A549 (cell line): ENCODE measurements around the gene NLRP1. TPM values are rescaled to one million over a fixed set of nuclear protein-coding genes. Genes with fewer than 3 reads are reported as not detected.

Experiments
- ATAC-seq, 2 experiments: fragments of 200-7000 bp in 1 of 2; fragments of >200 bp in 1 of 2; cut with Nextera tagmentation in 1 of 2; cut with Tn5 transposase in 1 of 2; 3 replicates each; pipeline versions ENCODE4 v1.8.0 to v1.9.1; 2018 to 2020; ENCODE audit warnings: mild to moderate bottlenecking in 1 of 2, moderate library complexity in 1 of 2
- CTCF ChIA-PET: fragments of 300-600 bp; sonication (Branson Sonifier 250); formaldehyde crosslinking; extraction: SDS; loops from one replicate; lab custom pipeline; 2021; ENCODE audit warnings: antibody characterized with exemption, inconsistent platforms; lab: Yijun Ruan, JAX
- POLR2A ChIA-PET: fragments of 350-600 bp; formaldehyde crosslinking; extraction: SDS; loops from one replicate; lab custom pipeline; 2021; ENCODE audit warnings: antibody characterized with exemption, inconsistent platforms; lab: Yijun Ruan, JAX
- DNase-seq, 2 experiments: peaks; one replicate each; pipeline versions ENCODE4 v3.0.0 to v3.0.0-alpha.2; 2011 to 2016; ENCODE audit warnings: low read depth in 1 of 2, low spot score in 1 of 2
- FAIRE-seq: peaks from 2 replicates; lab custom pipeline; 2011; peaks lifted over from hg19 to GRCh38; lab: Jason Lieb, UNC
- H3K27ac ChIP-seq, 2 experiments: fragments of >200 bp; sonication (Bioruptor Twin); formaldehyde crosslinking; 3 replicates each; pipeline ENCODE4 v1.5.1; 2016 to 2017
- H3K4me1 ChIP-seq: fragments of >200 bp; sonication (Bioruptor Twin); formaldehyde crosslinking; 3 replicates; pipeline ENCODE4 v1.6.1; 2016
- H3K4me2 ChIP-seq: fragments of >200 bp; sonication (Bioruptor Twin); formaldehyde crosslinking; 3 replicates; pipeline ENCODE4 v1.6.1; 2016
- H3K4me3 ChIP-seq: fragments of >200 bp; sonication (Bioruptor Twin); formaldehyde crosslinking; 3 replicates; pipeline ENCODE4 v1.5.1; 2016
- H3K9me3 ChIP-seq: fragments of >200 bp; sonication (Bioruptor Twin); formaldehyde crosslinking; 3 replicates; pipeline ENCODE4 v1.6.1; 2016
- ATOH8 ChIP-seq: fragments of 250-450 bp; sonication (Bioruptor Pico); IDR thresholded peaks from 2 replicates; pipeline ENCODE4 v1.5.0; 2020; ENCODE audit warnings: low read depth, mild to moderate bottlenecking, moderate library complexity
- BHLHE40 ChIP-seq: IDR thresholded peaks from 2 replicates; pipeline ENCODE4 v1.6.1; 2012; ENCODE audit warnings: low read depth, low read length, inconsistent platforms
- CBX2 ChIP-seq: fragments of 200-600 bp; sonication (generic); IDR thresholded peaks from 2 replicates; pipeline ENCODE4 v1.6.1; 2016; ENCODE audit warnings: low read depth, mild to moderate bottlenecking, borderline replicate concordance
- CBX8 ChIP-seq: fragments of 200-600 bp; sonication (generic); IDR thresholded peaks from 2 replicates; pipeline ENCODE4 v1.6.1; 2016
- CHD4 ChIP-seq: fragments of 200-600 bp; sonication (generic); IDR thresholded peaks from 2 replicates; pipeline ENCODE4 v1.6.1; 2016; ENCODE audit warnings: antibody characterized with exemption, mild to moderate bottlenecking, borderline replicate concordance
- EHMT2 ChIP-seq: fragments of 200-600 bp; sonication (generic); IDR thresholded peaks from 2 replicates; pipeline ENCODE4 v1.6.1; 2016; ENCODE audit warnings: antibody characterized with exemption, low read depth, mild to moderate bottlenecking, moderate library complexity
- EP300 ChIP-seq, 2 experiments: fragments of >200 bp; sonication (Bioruptor Twin); formaldehyde crosslinking; IDR thresholded peaks; 2 replicates in 1 of 2; 3 replicates in 1 of 2; pipeline ENCODE4 v1.6.1; 2016 to 2017
- ESRRA ChIP-seq: fragments of 150-350 bp; IDR thresholded peaks from 2 replicates; pipeline ENCODE4 v1.6.1; 2014; ENCODE audit warnings: mild to moderate bottlenecking, low read length, borderline replicate concordance
- FOSB ChIP-seq: fragments of 250-450 bp; sonication (Bioruptor Pico); IDR thresholded peaks from 2 replicates; pipeline ENCODE4 v1.5.0; 2020; ENCODE audit warnings: mild to moderate bottlenecking, moderate library complexity
- FOSL2 ChIP-seq, 2 experiments: fragments of 450-650 bp in 1 of 2; fragments of >200 bp in 1 of 2; sonication (Bioruptor Twin) in 1 of 2; formaldehyde crosslinking; IDR thresholded peaks; 2 replicates each; pipeline versions ENCODE4 v1.5.0 to v1.6.1; 2016 to 2020; ENCODE audit warnings: mild to moderate bottlenecking in 1 of 2, moderate library complexity in 1 of 2
- FOXS1 ChIP-seq: fragments of 250-450 bp; sonication (Bioruptor Pico); IDR thresholded peaks from 2 replicates; pipeline ENCODE4 v1.5.0; 2020; ENCODE audit warnings: mild to moderate bottlenecking, moderate library complexity
- GATA3 ChIP-seq: IDR thresholded peaks from 2 replicates; pipeline ENCODE4 v1.6.1; 2012; ENCODE audit warnings: borderline replicate concordance
- HMGXB4 ChIP-seq: fragments of 250-450 bp; sonication (Bioruptor Pico); IDR thresholded peaks from 2 replicates; pipeline ENCODE4 v1.5.0; 2021; ENCODE audit warnings: mild to moderate bottlenecking, moderate library complexity, borderline replicate concordance
- HOXA7 ChIP-seq: fragments of 250-450 bp; sonication (Bioruptor Pico); IDR thresholded peaks from 2 replicates; pipeline ENCODE4 v1.5.0; 2020; ENCODE audit warnings: mild to moderate bottlenecking, moderate library complexity
- HOXB13 ChIP-seq: fragments of 250-450 bp; sonication (Bioruptor Pico); IDR thresholded peaks from 2 replicates; pipeline ENCODE4 v1.5.0; 2020; ENCODE audit warnings: low read depth, mild to moderate bottlenecking, moderate library complexity
- JUN ChIP-seq, 2 experiments: fragments of >200 bp; sonication (Bioruptor Twin); formaldehyde crosslinking; IDR thresholded peaks; 2 replicates in 1 of 2; 3 replicates in 1 of 2; pipeline ENCODE4 v1.6.1; 2016 to 2017
- KDM1A ChIP-seq: fragments of 200-600 bp; sonication (generic); IDR thresholded peaks from 2 replicates; pipeline ENCODE4 v1.6.1; 2016; ENCODE audit warnings: low read depth, mild to moderate bottlenecking
- MAFK ChIP-seq: fragments of 450-650 bp; IDR thresholded peaks from 2 replicates; pipeline ENCODE4 v1.6.1; 2014; ENCODE audit not compliant: partially characterized antibody
- MAZ ChIP-seq: fragments of 150-350 bp; IDR thresholded peaks from 2 replicates; pipeline ENCODE4 v1.6.1; 2014; ENCODE audit warnings: antibody characterized with exemption, low read depth, low read length, borderline replicate concordance
- POLR2A ChIP-seq: IDR thresholded peaks from 2 replicates; pipeline ENCODE4 v1.6.1; 2012; ENCODE audit warnings: mild to moderate bottlenecking, low read length
- RAD21 ChIP-seq, 2 experiments: fragments of >200 bp in 1 of 2; sonication (Bioruptor Twin) in 1 of 2; formaldehyde crosslinking in 1 of 2; IDR thresholded peaks in 1 of 2; conservative IDR thresholded peaks in 1 of 2; 2 replicates in 1 of 2; 3 replicates in 1 of 2; pipeline ENCODE4 v1.6.1; 2012 to 2018; ENCODE audit warnings: inconsistent platforms in 1 of 2
- RARB ChIP-seq: fragments of 250-450 bp; sonication (Bioruptor Pico); IDR thresholded peaks from 2 replicates; pipeline ENCODE4 v1.8.0; 2021; ENCODE audit warnings: mild to moderate bottlenecking, moderate library complexity
- REST ChIP-seq: fragments of 200-600 bp; sonication (generic); IDR thresholded peaks from 2 replicates; pipeline ENCODE4 v1.6.1; 2016; ENCODE audit warnings: antibody characterized with exemption, mild to moderate bottlenecking, moderate library complexity
- RFX5 ChIP-seq: fragments of 450-650 bp; IDR thresholded peaks from 2 replicates; pipeline ENCODE4 v1.7.1; 2014; ENCODE audit warnings: antibody characterized with exemption, mild to moderate bottlenecking, moderate library complexity
- SMC3 ChIP-seq: fragments of >200 bp; sonication (Bioruptor Twin); formaldehyde crosslinking; IDR thresholded peaks from 3 replicates; pipeline ENCODE4 v1.6.1; 2018; ENCODE audit warnings: inconsistent platforms
- SREBF2 ChIP-seq: fragments of 450-650 bp; IDR thresholded peaks from 2 replicates; pipeline ENCODE4 v1.6.1; 2014; ENCODE audit warnings: mild to moderate bottlenecking, moderate library complexity
- TFCP2L1 ChIP-seq: fragments of 250-450 bp; sonication (Bioruptor Pico); IDR thresholded peaks from 2 replicates; pipeline ENCODE4 v1.5.0; 2021; ENCODE audit warnings: mild to moderate bottlenecking
- USF2 ChIP-seq: fragments of 450-650 bp; IDR thresholded peaks from 2 replicates; pipeline ENCODE4 v1.6.1; 2014; ENCODE audit warnings: antibody characterized with exemption
- ZC3H11A ChIP-seq: fragments of 450-650 bp; IDR thresholded peaks from 2 replicates; pipeline ENCODE4 v1.6.1; 2014; ENCODE audit warnings: antibody characterized with exemption, mild to moderate bottlenecking
- ZFP36 ChIP-seq: fragments of 450-650 bp; IDR thresholded peaks from 2 replicates; pipeline ENCODE4 v1.6.1; 2014; ENCODE audit warnings: borderline replicate concordance; ENCODE audit not compliant: partially characterized antibody
- ZNF302 ChIP-seq: fragments of 250-450 bp; sonication (Bioruptor Pico); IDR thresholded peaks from 2 replicates; pipeline ENCODE4 v1.9.0; 2021; ENCODE audit warnings: inconsistent platforms, mild to moderate bottlenecking, moderate library complexity
- WGBS: methylation state at CpG from one replicate; pipeline ENCODE4 v1.1.6; 2017; ENCODE audit errors: missing lambda C conversion rate; 5-methylcytosine and 5-hydroxymethylcytosine counted together
- polyA plus RNA-seq, 4 experiments: library from polyadenylated mRNA; depleted of rRNA in 3 of 4; stranded (reverse); fragments of >200 nt; fragmentation: RNase III in 1 of 4; extraction: RNeasy Plus Mini Kit Qiagen cat#74134 plus additional on column Dnase treatment in 1 of 4; gene quantifications; 2 replicates in 3 of 4; 3 replicates in 1 of 4; pipeline ENCODE4 v1.2.3, GENCODE V29; 2011 to 2017

NLRP1 gene
- polyA plus RNA-seq, 2 of the 4 experiments (the other 2 are of a cell fraction), result 1.1 to 4.4 TPM

- TF ChIP-seq ZNF302 (CRISPR knock-in tag) (no peak), POLR2A (no peak), HOXB13 (CRISPR knock-in tag) (no peak), HOXA7 (CRISPR knock-in tag) (no peak), ZC3H11A (no peak), SMC3 (no peak), EHMT2 (no peak), TFCP2L1 (CRISPR knock-in tag) (no peak)
- TF ChIP-seq, all 56 proteins: peak for 0
These were observed 39.9 kb upstream of the NLRP1 start (continued) for GRCh38 chr17:5624211-5624610.

GRCh38 chr17:5621729-5622128, 37.4 kb upstream of the NLRP1 start:
- Histone ChIP-seq H3K4me1 (peaks cover 7% of the 10 kb centered on the region; the same call in 1 of the 3 replicates), H3K9me3 (0 out of 3 replicates have a peak, but pooled peaks cover 4% of the 10 kb centered on the region), H3K4me3 (no peak overlapping the region), H3K4me2 (no peak overlapping the region), H3K27ac (no peak overlapping the region)
- FAIRE-seq (no peak), ATAC-seq (no peak), DNase-seq (no peak)
- WGBS, result 0% methylated on average over 2 of the region's 2 CpGs
- ChIA-PET CTCF (interaction anchor here (0.9 to 1.3 kb wide), 2 partner anchors 12 to 22 kb away, joined by 3 to 5 read pairs; no protein-coding TSS in a partner anchor), POLR2A (no interaction called here)
- TF ChIP-seq CBX2 (no peak), ATOH8 (no peak), HMGXB4 (no peak), FOSL2 (IDR thresholded peaks at IDR 0.05) (no peak), FOSL2 (CRISPR knock-in tag; IDR thresholded peaks at IDR 0.05) (no peak), JUN (IDR thresholded peaks at IDR 0.05) (no peak), USF2 (no peak), HOXB13 (CRISPR knock-in tag) (no peak), CBX8 (no peak)

GRCh38 chr17:5621026-5621425, 36.7 kb upstream of the NLRP1 start:
- ChIA-PET CTCF (interaction anchor here (1.0 to 1.3 kb wide), 2 partner anchors 8 to 12 kb away, joined by 3 to 5 read pairs; no protein-coding TSS in a partner anchor), POLR2A (no interaction called here)
- FAIRE-seq, result no peak
- Histone ChIP-seq H3K4me3 (no peak overlapping the region), H3K4me1 (peaks cover 7% of the 10 kb centered on the region; the same call in 1 of the 3 replicates), H3K9me3 (no peaks in the 10 kb centered on the region), H3K27ac (no peak overlapping the region), H3K4me2 (no peak overlapping the region)
- no peak for ATAC-seq
- 23% methylated on average over 4 of the region's 4 CpGs for WGBS
- DNase-seq, result no peak
- no peak for TF ChIP-seq SREBF2
- no peak for TF ChIP-seq EP300 (IDR thresholded peaks at IDR 0.05)
- TF ChIP-seq KDM1A, result no peak
- TF ChIP-seq REST, result no peak
- no peak for TF ChIP-seq CHD4
- TF ChIP-seq ESRRA, result no peak
- TF ChIP-seq FOSB (CRISPR knock-in tag), result no peak
- TF ChIP-seq RFX5, result no peak
- no peak for TF ChIP-seq FOXS1 (CRISPR knock-in tag)
- no peak for TF ChIP-seq RAD21 (conservative IDR thresholded peaks at IDR 0.05 in 1 of 2, IDR thresholded peaks at IDR 0.05 in 1 of 2)
- no peak for TF ChIP-seq BHLHE40
- no peak for TF ChIP-seq MAZ
- no peak for TF ChIP-seq RARB (CRISPR knock-in tag)
- no peak for TF ChIP-seq ZFP36
- TF ChIP-seq JUN (IDR thresholded peaks at IDR 0.05), result no peak
- TF ChIP-seq GATA3, result no peak
- TF ChIP-seq MAFK, result no peak
